Measurements from ENCODE around the gene OR51I1. TPM values are rescaled to one million over a fixed set of nuclear protein-coding genes. Genes with fewer than 3 reads are reported as not detected.

OR51I1 gene
- total RNA-seq (2016; rRNA removed; fragmentation: Illumina TruSeq; extraction: Trizol) (not detected in 2 replicates), polyA plus RNA-seq (2011; rRNA removed) (0.09 TPM in 1 of 2 replicates, not detected in the other), polyA minus RNA-seq (2011; rRNA and poly(A)+ RNA removed; ENCODE audit: low replicate concordance) (1.3 and 6.3 TPM in 2 replicates), Bru-seq, nascent RNA (not detected), BruChase-seq, experiment 1, labeled RNA remaining after a 6-hour chase (not detected), BruChase-seq, experiment 2, labeled RNA remaining after a 2-hour chase (percentile 35 among the genes with signal in this experiment)
- total RNA-seq (2016; cell fraction: cytosol; rRNA removed; fragmentation: Illumina TruSeq; extraction: Trizol; ENCODE audit: low read depth) = not detected in 2 replicates
- not detected in 2 replicates for total RNA-seq (2016; cell fraction: insoluble cytoplasmic fraction; rRNA removed; fragmentation: Illumina TruSeq; extraction: Trizol)
- total RNA-seq (2016; cell fraction: membrane; rRNA removed; fragmentation: Illumina TruSeq; extraction: Trizol) = not detected in 2 replicates
- not detected in 2 replicates for total RNA-seq (2016; cell fraction: nucleus; rRNA removed; fragmentation: Illumina TruSeq; extraction: Trizol)
- not detected in 2 replicates for polyA plus RNA-seq (2011; cell fraction: cytosol; rRNA removed)
- polyA plus RNA-seq (2011; cell fraction: nucleus; rRNA removed) = 0.19 and 0.24 TPM in 2 replicates
- polyA plus RNA-seq (2012) = not detected in 2 replicates
- polyA plus RNA-seq (2016; cell fraction: cytosol; fragmentation: Illumina TruSeq; extraction: Trizol; ENCODE audit: low read depth) = not detected in 2 replicates
- not detected in 2 replicates for polyA plus RNA-seq (2016; cell fraction: insoluble cytoplasmic fraction; fragmentation: Illumina TruSeq; extraction: Trizol; ENCODE audit: low read depth)
- polyA plus RNA-seq (2016; cell fraction: membrane; fragmentation: Illumina TruSeq; extraction: Trizol; ENCODE audit: low read depth) = not detected in 2 replicates
- not detected in 2 replicates for polyA plus RNA-seq (2016; cell fraction: nucleus; fragmentation: Illumina TruSeq; extraction: Trizol; ENCODE audit: insufficient read depth, low read depth)
- polyA minus RNA-seq (2011; cell fraction: cytosol; rRNA and poly(A)+ RNA removed) = not detected in 2 replicates
- 2.7 and 3.2 TPM in 2 replicates for polyA minus RNA-seq (2011; cell fraction: nucleus; rRNA and poly(A)+ RNA removed)
- long read RNA-seq, experiment 1 = 0 reads
- long read RNA-seq, experiment 2 = 0 reads

- 0 out of 5 replicates have a peak, but pooled peaks cover 0 to 4% of the 10 kb centered on the region in 2 experiments for H3K27me3 ChIP-seq (ENCODE audit: control insufficient read depth in 1 of 2, insufficient read depth in 2 of 2, low read length in 2 of 2)
- H3K36me3 ChIP-seq (replicated peaks in 1 of 2; ENCODE audit: control insufficient read depth in 1 of 2, insufficient read depth in 2 of 2, low read length in 2 of 2) = no peaks in the 10 kb centered on the region
- H3K9ac ChIP-seq (ENCODE audit: insufficient read depth, low read depth, low read length) = no peak within 1 kb of the TSS
- H3K79me2 ChIP-seq (ENCODE audit: insufficient read depth, low read length) = no peaks in the 10 kb centered on the region
- BruUV-seq (replicated peaks) = no TSS peak
- DNase-seq (ENCODE audit: low spot score) = no peak
- H3K9me3 ChIP-seq (ENCODE audit: low read length) = no peaks in the 10 kb centered on the region
- no peak within 1 kb of the TSS for H2AFZ ChIP-seq (ENCODE audit: low read length)
- WGBS (ENCODE audit: low lambda C conversion rate) = 0% methylated on average over 2 of the region's 2 CpGs
- no peaks in the 10 kb centered on the region for H4K20me1 ChIP-seq (ENCODE audit: insufficient read depth, low read length)
- ChIA-PET CTCF (ENCODE audit: low intra/inter-chr PET ratio, low total read pairs) (no interaction called here), POLR2A (no interaction called here)
- no peak within 1 kb of the TSS for H3K27ac ChIP-seq (ENCODE audit: extremely low read length, insufficient read depth, low read length)
- no peak within 1 kb of the TSS for H3K4me2 ChIP-seq (ENCODE audit: low read depth, low read length)
- ATAC-seq = no peak
- H3K4me3 ChIP-seq (replicated peaks in 1 of 3; ENCODE audit: insufficient read depth in 1 of 3, low read depth in 2 of 3, low read length in 3 of 3) = no peak within 1 kb of the TSS
- no peaks in the 10 kb centered on the region for H3K4me1 ChIP-seq (ENCODE audit: insufficient read depth, low read length)
- in situ Hi-C loops (cut with HindIII; ENCODE audit: extremely low pct_ligation_motif_present, low pct_unique_long_range_greater_than_20kb) = no loop called here
- intact Hi-C loops (cut with micrococcal nuclease; ENCODE audit: unreplicated experiment) = no loop called here
- FAIRE-seq = no peak
- TF ChIP-seq ZNF207 (IDR thresholded peaks at IDR 0.05; ENCODE audit: borderline replicate concordance) (no peak), CBX5 (CRISPR knock-in tag; IDR thresholded peaks at IDR 0.05; ENCODE audit: borderline replicate concordance) (no peak), ZNF503 (CRISPR knock-in tag; IDR thresholded peaks at IDR 0.05) (no peak), XRCC5 (optimal IDR thresholded peaks at IDR 0.05; ENCODE audit: low read length) (no peak), KAT8 (CRISPR knock-in tag; IDR thresholded peaks at IDR 0.05) (no peak), GMEB2 (CRISPR knock-in tag; IDR thresholded peaks at IDR 0.05; ENCODE audit: low read depth) (no peak), ELF3 (CRISPR knock-in tag; IDR thresholded peaks at IDR 0.05) (no peak), PAXIP1 (CRISPR knock-in tag; conservative IDR thresholded peaks at IDR 0.05) (no peak), E2F2 (CRISPR knock-in tag; IDR thresholded peaks at IDR 0.05; ENCODE audit: borderline replicate concordance) (no peak), ZNF572 (CRISPR knock-in tag; IDR thresholded peaks at IDR 0.05) (no peak), KDM5A (IDR thresholded peaks at IDR 0.05; ENCODE audit: borderline replicate concordance, low read length) (no peak), ARNTL (CRISPR knock-in tag; IDR thresholded peaks at IDR 0.05) (no peak)
Observed at GRCh38 chr11:5441414-5441813, at the start of gene OR51I1. Gene OR51I1, minus strand, starts transcription at chr11:5441514. Its CDS starts 0 bp downstream, at chr11:5441514.

Data from HepG2 (cell line).